Lower lobe of right lung (tissue), 2 donors: ENCODE results near the gene AKTIP. TPM values are rescaled to one million over a fixed set of nuclear protein-coding genes. Genes with fewer than 3 reads are reported as not detected.
A peak's percentile ranks its signal among the peaks of the same experiment; 100 is the strongest.

Experiments used
- ATAC-seq, 2 donors: fragments of 200-7000 bp; cut with Tn5 transposase; one replicate each; pipeline ENCODE4 v1.9.1; 2020 to 2022; ENCODE audit warnings: mild to moderate bottlenecking in 2 of 2, moderate library complexity in 2 of 2
- DNase-seq: peaks from one replicate; pipeline ENCODE4 v3.0.0-alpha.2; 2020
- H3K27ac ChIP-seq: fragments of 200-600 bp; one replicate; pipeline ENCODE4 v1.8.0; 2022
- H3K27me3 ChIP-seq: fragments of 200-600 bp; one replicate; pipeline ENCODE4 v1.8.0; 2022; ENCODE audit warnings: low read depth
- H3K36me3 ChIP-seq: fragments of 200-600 bp; one replicate; pipeline ENCODE4 v1.8.0; 2022; ENCODE audit warnings: mild to moderate bottlenecking
- H3K4me1 ChIP-seq: fragments of 200-600 bp; one replicate; pipeline ENCODE4 v1.8.0; 2022
- H3K4me3 ChIP-seq: fragments of 200-600 bp; one replicate; pipeline ENCODE4 v1.8.0; 2022; ENCODE audit warnings: mild to moderate bottlenecking
- H3K9me3 ChIP-seq: fragments of 200-600 bp; one replicate; pipeline ENCODE4 v1.8.0; 2022
- intact Hi-C: fragments of 100-400 bp; cut with DNase I; formaldehyde crosslinking; loops from one replicate; pipeline ENCODE4 v1.11.0; 2022
- long read RNA-seq: library from polyadenylated mRNA; unstranded; transcript quantifications from one replicate; pipeline ENCODE4 v2.0.0, GENCODE V29; 2021
- total RNA-seq: library from RNA; stranded (reverse); fragmentation: NEBNext Ultra II Directional; extraction: Animal tissue kit (Norgen Biotek cat#: 25700); gene quantifications from one replicate; pipeline ENCODE4 v1.2.1, GENCODE V29; 2021
- TF ChIP-seq, protein P1 (sequence below): fragments of 200-600 bp; IDR thresholded peaks from one replicate; pipeline ENCODE4 v1.8.0; 2022; ENCODE audit warnings: antibody characterized with exemption, mild to moderate bottlenecking
- donor health status: DM: no; HTN: yes; CAD: no; lungs with severe emphysema.

Gene AKTIP
- 43.7 TPM for total RNA-seq
- long read RNA-seq, transcript AKTIP-202 (10 exons, 2,426 nt) = major isoform, 20 of 63 reads
- long read RNA-seq, partial matches to known transcripts = 1 of 63 reads
- long read RNA-seq, other reads (novel, unspliced or antisense) = 42 of 63 reads

- Histone ChIP-seq H3K27me3 (no peaks in the 10 kb centered on the region), H3K4me1 (peaks cover 26% of the 10 kb centered on the region), H3K9me3 (no peaks in the 10 kb centered on the region), H3K36me3 (peaks cover 22% of the 10 kb centered on the region), H3K27ac (peak within 1 kb of the TSS; percentile 93), H3K4me3 (peak within 1 kb of the TSS; percentile 93)
- DNase-seq = peak; percentile 83
- peak; percentile 59 to 67 for ATAC-seq
- intact Hi-C loops = no loop called here
- TF ChIP-seq, protein P1, sequence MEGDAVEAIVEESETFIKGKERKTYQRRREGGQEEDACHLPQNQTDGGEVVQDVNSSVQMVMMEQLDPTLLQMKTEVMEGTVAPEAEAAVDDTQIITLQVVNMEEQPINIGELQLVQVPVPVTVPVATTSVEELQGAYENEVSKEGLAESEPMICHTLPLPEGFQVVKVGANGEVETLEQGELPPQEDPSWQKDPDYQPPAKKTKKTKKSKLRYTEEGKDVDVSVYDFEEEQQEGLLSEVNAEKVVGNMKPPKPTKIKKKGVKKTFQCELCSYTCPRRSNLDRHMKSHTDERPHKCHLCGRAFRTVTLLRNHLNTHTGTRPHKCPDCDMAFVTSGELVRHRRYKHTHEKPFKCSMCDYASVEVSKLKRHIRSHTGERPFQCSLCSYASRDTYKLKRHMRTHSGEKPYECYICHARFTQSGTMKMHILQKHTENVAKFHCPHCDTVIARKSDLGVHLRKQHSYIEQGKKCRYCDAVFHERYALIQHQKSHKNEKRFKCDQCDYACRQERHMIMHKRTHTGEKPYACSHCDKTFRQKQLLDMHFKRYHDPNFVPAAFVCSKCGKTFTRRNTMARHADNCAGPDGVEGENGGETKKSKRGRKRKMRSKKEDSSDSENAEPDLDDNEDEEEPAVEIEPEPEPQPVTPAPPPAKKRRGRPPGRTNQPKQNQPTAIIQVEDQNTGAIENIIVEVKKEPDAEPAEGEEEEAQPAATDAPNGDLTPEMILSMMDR = no peak
These were observed at the start of gene AKTIP for GRCh38 chr16:53502331-53503269. Gene AKTIP (minus strand): TSS chr16:53503209. CDS start chr16:53500259, 2,950 bp downstream.

DNA sequence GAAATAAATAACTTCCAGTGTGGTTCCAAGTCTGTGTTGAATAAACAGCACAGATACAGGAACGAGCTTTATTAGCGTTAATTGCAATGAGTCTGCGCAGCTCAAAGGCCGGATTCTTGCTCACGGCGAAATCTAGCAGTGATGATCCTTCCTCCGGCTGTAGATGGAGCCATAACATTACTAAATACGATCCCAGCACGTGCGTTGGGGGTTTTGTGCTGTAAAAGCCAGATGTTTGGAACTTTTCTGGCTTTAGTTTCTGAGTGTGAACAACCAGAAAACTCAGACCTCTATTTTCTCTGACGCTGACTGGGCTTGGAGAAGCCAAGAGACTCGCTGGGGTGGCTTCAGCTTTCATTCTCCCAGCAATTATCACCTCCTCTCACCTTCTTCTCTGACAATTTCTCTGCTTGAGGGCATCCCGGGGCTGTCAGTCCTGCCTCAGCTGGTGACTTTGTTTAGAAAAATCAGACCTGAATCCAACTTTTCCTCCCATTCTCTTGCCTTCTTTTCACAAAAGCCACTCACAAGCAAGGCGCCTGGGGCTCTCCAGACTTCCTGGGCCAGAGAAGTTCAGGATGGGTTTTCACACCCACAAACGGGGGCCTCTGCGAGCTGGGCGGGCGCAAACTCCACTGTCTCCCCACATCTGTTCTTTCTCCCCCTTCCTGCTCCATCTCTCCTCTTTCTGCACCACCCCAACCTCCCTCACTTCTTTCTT is 47.1 kb upstream of the AKTIP start:
- peaks cover 11% of the 10 kb centered on the region for H3K4me1 ChIP-seq
- DNase-seq = no peak
- intact Hi-C loops = no loop called here
- no peak overlapping the region for H3K4me3 ChIP-seq
- H3K27me3 ChIP-seq = peaks cover 3% of the 10 kb centered on the region
- TF ChIP-seq, protein P1 = peak; percentile 68
- ATAC-seq = peak; percentile 85 to 90
- no peaks in the 10 kb centered on the region for H3K36me3 ChIP-seq
- H3K27ac ChIP-seq = no peak overlapping the region
- no peaks in the 10 kb centered on the region for H3K9me3 ChIP-seq

DNA sequence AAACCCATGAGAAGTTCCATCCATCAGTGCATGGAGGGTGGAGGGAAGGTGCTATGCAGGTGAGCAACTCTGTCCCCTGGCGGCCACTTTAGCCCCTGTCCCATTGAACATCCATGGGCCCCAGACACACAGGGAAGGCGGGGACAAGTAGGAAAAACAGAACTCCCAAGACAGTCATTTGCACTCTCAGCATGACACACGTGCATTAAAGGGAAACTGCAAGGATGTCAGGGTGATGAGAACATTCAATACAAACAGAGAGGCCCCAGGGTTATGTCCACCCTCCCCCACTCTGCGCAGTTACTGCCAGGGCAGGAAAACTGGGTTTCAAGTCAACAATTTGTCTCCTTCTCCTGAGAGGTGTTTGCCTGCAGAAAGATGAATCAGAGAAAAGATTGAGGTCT is 44.0 kb upstream of the AKTIP start:
- Histone ChIP-seq H3K4me3 (no peak overlapping the region), H3K4me1 (peaks cover 11% of the 10 kb centered on the region), H3K27ac (no peak overlapping the region), H3K27me3 (peaks cover 3% of the 10 kb centered on the region), H3K9me3 (no peaks in the 10 kb centered on the region), H3K36me3 (no peaks in the 10 kb centered on the region)
- intact Hi-C loops = no loop called here
- ATAC-seq = no peak
- TF ChIP-seq, protein P1 = no peak
- no peak for DNase-seq

DNA sequence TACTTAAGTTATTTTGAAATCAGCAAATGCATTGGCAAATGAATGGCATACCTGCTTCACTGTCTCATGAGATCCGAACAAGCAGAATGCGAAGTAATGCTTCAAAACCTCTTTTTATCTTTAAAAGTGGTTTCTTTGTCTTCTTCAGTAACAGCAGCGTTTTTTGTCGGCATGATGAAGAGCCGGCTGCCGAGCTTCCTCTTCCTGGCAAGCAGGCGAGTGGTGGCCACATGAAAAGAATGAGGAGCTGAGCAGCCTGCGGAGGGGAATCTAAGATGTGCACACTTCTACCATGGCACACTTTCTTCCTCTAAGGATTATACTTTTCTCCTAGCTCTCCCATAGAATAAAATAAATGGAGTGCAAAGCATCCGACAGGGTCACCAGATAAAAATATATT is 42.4 kb upstream of the AKTIP start:
- H3K9me3 ChIP-seq = no peaks in the 10 kb centered on the region
- H3K27me3 ChIP-seq = peaks cover 9% of the 10 kb centered on the region
- H3K36me3 ChIP-seq = no peaks in the 10 kb centered on the region
- no peak overlapping the region for H3K27ac ChIP-seq
- DNase-seq (no peak), ATAC-seq (no peak)
- TF ChIP-seq, protein P1 = no peak
- H3K4me1 ChIP-seq = peaks cover 11% of the 10 kb centered on the region
- intact Hi-C loops = no loop called here
- no peak overlapping the region for H3K4me3 ChIP-seq

DNA sequence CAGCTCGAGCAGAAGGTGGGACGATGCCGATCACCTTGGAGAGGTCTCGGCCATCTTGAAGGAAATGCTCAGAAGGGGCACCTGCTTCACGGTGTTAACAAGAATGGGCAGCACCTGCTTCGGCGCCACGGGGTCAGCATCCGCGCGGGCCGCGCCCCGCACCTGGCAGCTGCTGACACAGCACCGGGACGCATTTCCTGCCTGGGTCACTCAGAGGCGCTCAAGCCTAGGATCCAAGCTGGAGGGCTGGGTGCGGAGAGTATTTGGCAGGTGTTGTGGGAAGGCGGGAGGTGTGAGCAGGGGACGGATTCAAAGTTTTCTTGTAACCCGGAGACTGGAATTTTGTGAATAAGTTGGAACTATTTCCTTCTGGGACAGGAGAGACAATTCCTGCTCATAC is 39.3 kb upstream of the AKTIP start:
- Histone ChIP-seq H3K4me1 (no peaks in the 10 kb centered on the region), H3K36me3 (no peaks in the 10 kb centered on the region), H3K27ac (no peak overlapping the region), H3K4me3 (no peak overlapping the region), H3K9me3 (no peaks in the 10 kb centered on the region), H3K27me3 (peaks cover 6% of the 10 kb centered on the region)
- DNase-seq = no peak
- intact Hi-C loops = no loop called here
- TF ChIP-seq, protein P1 = no peak
- ATAC-seq = no peak
